NOMO-1 treated with DMSO at 0.1 percent for 48 hours (cell line): ENCODE data around the gene C10orf95.

Experiments used
- DNase-seq: peaks from one replicate; lab custom pipeline; 2025; ENCODE audit not compliant: unreplicated experiment; lab: John Stamatoyannopoulos, UW

C10orf95 gene

GRCh38 chr10:102435133-102435497 lies 16.2 kb downstream of the C10orf95 start:
- DNase-seq, result no peak

GRCh38 chr10:102434394-102435132 lies 16.8 kb downstream of the C10orf95 start:
- no peak for DNase-seq

- DNase-seq, result peak; percentile 26
Measured at GRCh38 chr10:102433619-102434046, 17.7 kb downstream of the C10orf95 start.

GRCh38 chr10:102432162-102432950 lies 19.0 kb downstream of the C10orf95 start, which contains the start of gene CUEDC2:
CUEDC2 (minus strand) TSS chr10:102432574; CDS start chr10:102425188, 7,386 bp downstream.
- DNase-seq, result peak; percentile 98

- DNase-seq, result no peak
Measured at GRCh38 chr10:102431452-102432124, 19.8 kb downstream of the C10orf95 start.

GRCh38 chr10:102429468-102429867 lies 21.9 kb downstream of the C10orf95 start:
- no peak for DNase-seq

GRCh38 chr10:102426803-102427287 lies 24.5 kb downstream of the C10orf95 start:
- no peak for DNase-seq

- no peak for DNase-seq
Measured at GRCh38 chr10:102425444-102425843, 25.9 kb downstream of the C10orf95 start.

GRCh38 chr10:102424916-102425315 lies 26.4 kb downstream of the C10orf95 start:
- no peak for DNase-seq

- no peak for DNase-seq
Measured at GRCh38 chr10:102424145-102424544, 27.2 kb downstream of the C10orf95 start.

GRCh38 chr10:102423372-102423968 lies 27.9 kb downstream of the C10orf95 start:
- DNase-seq, result no peak

GRCh38 chr10:102422545-102423129 lies 28.7 kb downstream of the C10orf95 start:
- DNase-seq, result peak; percentile 72

GRCh38 chr10:102421757-102422512 lies 29.4 kb downstream of the C10orf95 start:
- DNase-seq, result no peak

- DNase-seq, result no peak
Measured at GRCh38 chr10:102421507-102421756, 29.9 kb downstream of the C10orf95 start.

- DNase-seq, result peak; percentile 95
Measured at GRCh38 chr10:102420714-102421506, 30.4 kb downstream of the C10orf95 start, which contains the start of gene FBXL15. FBXL15 (plus strand) TSS chr10:102420836; CDS start chr10:102421130, 294 bp downstream.

- no peak for DNase-seq
Measured at GRCh38 chr10:102420181-102420713, 31.1 kb downstream of the C10orf95 start.

- DNase-seq, result peak; percentile 30
Measured at GRCh38 chr10:102419269-102420180, 31.8 kb downstream of the C10orf95 start.
